Right renal pelvis (tissue), 4 donors: ENCODE measurements around the gene MCC. TPM values are rescaled to one million over a fixed set of nuclear protein-coding genes. Genes with fewer than 3 reads are reported as not detected.

ENCODE experiments used
- DNase-seq, 4 donors: peaks; one replicate each; pipeline ENCODE4 v3.0.0-alpha.2; 2013; ENCODE audit warnings: low read depth in 4 of 4, low spot score in 3 of 4, missing footprints in 1 of 4
- polyA plus RNA-seq, 4 donors: library from polyadenylated mRNA; unstranded; fragments of 120-200 nt; gene quantifications; one replicate each; pipeline ENCODE4 v1.2.1, GENCODE V29; 2013; ENCODE audit not compliant: insufficient read length in 4 of 4

MCC gene
- polyA plus RNA-seq, 4 donors: 27.6 to 34.8 (median 32.4) TPM

DNA sequence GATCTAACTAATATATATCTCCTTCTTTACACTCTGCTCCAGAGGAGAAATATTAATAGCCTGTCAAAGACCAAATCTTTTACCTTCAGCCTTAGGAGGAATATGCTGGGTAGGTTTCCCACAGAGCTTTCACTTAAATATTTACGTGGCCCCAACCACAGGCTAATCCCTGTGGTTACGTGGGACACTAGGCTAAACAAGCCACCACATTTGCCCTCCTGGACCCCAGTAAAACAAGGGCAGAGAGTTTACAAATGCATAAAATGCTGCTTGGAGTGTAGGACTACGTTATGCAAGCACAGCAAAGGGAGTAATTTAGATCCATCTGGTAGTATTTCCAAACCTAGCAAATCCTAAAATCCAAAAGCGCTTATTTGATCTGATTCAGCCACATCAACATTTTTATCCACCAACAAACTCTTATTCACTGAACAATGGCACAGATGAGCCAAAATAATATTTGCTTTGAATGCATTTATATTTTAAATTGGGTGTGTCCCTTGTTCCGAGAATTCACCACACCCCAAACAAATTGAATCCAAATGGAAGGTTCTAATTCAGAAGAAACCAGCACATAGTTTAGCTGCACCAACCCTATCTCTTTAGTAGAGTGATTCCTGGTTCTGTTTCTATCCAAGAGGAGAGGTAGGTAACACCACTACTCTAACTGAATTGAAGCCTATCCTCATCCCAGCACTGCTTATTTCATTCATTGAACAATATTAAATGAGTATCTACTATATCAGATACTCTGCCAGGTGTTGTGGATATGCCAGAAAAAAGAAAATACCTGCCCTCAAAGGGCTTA, 232.5 kb downstream of the MCC start:
- no peak for DNase-seq

DNA sequence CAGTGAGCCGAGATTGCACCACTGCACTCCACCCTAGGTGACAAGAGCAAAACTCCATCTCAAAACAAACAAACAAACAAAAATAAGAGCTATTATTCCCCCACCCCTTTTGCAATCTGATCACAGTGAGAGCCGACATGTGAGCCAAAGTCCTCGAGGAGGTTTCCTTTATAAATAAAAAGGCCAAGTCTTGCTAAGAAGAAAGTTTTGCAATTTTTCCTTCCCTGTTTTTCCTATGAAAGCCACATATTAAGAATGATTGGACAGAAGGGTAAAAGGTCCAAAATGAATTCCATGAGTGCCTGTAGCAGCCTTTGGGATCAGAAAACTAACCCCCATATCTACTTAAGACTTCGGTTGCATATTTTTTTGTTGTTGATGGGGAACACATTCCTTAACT, 233.1 kb downstream of the MCC start:
- no peak for DNase-seq

DNA sequence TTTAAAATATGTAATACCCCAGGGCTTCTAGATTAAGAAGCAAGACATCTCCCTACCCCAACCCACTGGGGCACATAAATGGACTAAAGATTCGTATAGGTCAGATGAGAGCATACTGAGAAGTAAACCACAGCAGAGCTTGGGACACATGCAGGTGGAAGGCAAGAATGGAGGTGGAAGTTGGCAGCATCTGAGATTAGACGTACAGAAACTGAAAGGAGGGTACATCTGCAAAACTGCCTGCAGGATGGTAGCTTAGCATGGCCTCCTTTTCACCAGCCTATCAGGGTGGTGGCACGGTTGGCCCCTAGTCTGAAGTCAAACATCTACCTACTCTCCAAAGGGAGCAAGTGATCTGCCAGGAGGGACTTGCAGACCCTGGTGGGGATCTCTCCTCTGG, 235.2 kb downstream of the MCC start:
- no peak for DNase-seq

DNA sequence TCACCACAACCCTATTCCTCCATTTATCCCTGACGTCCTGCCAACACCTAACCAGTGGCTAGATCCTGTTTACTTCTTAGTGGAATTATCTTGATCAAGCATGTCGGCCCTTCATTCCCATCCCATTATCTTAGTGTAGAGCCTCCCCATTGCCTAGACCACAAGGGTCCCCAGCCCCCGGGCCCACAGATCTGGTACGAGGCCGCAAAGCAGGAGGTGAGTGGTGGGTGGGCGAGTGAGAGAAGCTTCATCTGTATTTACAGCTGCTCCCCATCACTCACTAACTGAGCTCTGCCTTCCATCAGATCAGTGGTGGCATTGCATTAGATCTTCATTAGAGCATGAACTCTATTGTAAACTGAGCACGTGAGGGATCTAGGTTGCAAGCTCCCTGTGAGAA, 236.2 kb downstream of the MCC start:
- no peak for DNase-seq

DNA sequence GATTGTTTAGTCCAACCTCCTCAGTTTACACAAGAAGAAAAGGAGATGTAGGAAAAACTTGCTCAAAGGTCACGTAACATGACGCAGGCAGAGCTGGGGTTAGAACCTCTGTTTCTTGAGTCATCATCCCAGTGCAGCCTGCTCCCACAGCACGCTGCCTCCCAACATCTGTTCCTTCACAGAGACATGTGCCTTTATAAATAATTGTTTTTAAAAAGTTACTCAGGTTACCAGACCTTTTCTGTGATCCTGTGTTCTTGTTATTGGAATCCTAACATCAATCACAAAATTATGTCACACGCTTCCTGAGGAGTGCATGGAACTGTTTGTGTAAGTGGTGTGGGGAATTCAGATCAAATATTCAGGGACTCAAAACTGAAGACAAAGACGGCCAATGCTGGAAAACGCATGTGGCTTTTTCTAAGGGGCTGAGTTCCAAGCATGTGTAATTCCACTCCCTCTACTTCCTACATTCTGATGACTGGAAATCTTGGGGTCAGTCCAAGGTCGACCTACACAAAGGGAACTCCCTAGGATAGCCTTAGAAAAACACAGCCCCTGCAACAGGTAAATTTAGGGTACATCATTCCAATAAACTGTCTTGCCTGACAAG, 237.8 kb downstream of the MCC start:
- peak; percentile 33 to 48 (median 42) for DNase-seq

DNA sequence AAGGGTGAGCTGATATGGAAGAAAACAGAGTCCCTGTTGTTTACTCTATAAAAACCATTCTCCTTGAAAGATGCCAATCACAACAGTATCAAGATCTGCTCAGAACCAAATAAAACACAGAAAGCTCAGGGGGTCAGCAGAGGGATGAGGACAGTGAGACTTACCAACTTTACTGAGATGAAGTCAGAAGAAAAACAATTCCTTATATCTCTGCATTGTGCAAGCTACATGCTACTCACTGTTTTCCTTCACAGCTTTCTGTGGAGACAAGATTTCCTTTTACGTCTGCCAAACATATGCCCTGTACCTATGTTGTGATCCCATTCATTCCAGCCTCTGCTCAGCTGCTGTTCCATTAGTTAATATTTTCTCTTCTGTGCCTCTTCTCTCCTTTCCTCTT, 239.0 kb downstream of the MCC start:
- DNase-seq: no peak

DNA sequence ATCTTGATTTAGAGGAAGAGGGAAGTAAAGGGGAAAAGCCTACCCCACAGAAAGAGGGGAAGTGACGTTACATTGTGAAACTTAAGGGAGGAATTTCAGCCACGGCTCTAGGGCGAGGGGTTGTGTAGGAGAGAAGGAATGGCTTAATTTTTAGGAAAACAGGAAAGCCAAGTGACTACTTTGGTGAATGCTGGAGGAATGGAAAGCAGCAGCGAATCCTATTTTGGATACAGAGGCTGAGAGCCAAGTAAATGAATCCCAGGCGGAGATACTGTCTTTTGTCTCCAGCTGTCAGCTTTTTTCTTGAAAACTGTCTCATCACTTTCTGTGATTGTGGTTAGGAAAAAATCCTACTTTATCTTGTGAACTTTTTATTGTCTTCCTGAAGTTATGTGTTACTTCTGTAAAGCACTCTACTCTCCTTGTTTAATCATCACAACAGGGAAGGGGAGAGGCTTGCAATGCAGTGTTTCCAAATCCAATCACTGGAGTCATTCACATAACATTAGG, 241.8 kb downstream of the MCC start:
- DNase-seq: no peak

DNA sequence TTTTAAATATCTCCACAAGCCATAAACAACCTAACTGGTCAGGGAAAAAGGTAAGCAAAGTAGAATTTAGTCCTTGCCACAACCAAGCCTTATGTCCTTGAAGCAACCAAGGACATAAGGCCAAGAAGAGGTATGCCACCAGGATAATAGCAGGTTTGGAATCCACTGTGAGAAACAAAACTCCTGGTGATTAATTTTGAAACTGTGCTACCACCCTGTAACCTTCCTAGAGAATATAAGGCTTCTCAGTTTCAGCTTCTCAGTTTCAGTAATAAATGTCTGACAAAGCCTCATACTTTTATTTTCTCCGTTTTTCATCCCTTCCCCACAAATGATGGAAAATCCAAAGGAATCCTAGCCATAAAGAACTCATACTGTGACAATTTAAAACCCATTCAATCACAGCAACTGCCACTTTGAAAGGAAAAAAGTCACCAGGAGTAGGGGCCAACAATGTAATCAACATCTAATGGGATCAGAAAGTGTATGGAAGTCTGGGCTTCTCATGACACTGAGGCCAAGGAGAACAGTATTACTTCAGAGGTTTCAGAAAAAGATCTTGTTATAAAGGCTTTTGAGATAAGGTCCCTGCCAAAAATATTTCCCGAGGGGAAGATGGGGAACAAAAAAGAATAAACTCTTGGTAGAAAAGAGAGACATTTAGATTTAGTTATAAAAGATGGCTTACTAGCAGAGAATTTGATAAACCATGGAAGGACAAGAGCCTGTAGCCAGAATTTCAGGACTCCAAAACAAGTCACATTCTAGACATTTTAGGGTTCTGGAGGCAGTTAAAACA, 242.6 kb downstream of the MCC start:
- no peak for DNase-seq

DNA sequence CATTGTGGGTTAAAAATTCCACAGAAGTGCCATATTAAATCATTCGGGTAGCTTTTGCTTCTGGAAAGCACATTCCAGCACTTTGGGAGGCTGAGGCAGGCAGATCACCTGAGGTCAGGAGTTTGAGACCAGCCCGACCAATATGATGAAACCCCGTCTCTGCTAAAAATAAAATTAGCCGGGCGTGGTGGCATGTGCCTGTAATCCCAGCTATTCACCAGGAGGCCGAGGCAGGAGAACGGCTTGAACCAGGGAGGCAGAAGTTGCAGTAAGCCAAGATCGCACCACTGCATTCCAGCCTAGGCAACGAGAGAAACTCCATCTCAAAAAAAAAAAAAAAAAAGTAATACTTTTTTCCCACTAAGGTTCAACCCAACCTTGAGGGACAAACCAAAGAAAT, 243.3 kb downstream of the MCC start:
- DNase-seq: no peak

DNA sequence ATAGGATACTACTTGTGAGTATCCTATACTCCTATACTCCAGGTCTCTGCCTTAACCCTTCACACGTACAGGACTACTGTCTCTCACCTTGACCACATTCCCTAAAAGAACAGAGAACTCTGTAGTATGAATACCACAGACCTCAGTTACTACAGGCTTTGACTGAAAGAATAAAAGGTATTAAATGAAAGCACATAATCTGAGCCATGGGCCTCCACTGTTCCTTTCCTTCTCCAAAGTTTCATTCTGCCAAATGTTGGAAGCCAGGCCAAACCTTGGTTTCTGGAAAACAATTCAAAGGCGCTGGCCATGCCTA, 244.9 kb downstream of the MCC start:
- no peak for DNase-seq

DNA sequence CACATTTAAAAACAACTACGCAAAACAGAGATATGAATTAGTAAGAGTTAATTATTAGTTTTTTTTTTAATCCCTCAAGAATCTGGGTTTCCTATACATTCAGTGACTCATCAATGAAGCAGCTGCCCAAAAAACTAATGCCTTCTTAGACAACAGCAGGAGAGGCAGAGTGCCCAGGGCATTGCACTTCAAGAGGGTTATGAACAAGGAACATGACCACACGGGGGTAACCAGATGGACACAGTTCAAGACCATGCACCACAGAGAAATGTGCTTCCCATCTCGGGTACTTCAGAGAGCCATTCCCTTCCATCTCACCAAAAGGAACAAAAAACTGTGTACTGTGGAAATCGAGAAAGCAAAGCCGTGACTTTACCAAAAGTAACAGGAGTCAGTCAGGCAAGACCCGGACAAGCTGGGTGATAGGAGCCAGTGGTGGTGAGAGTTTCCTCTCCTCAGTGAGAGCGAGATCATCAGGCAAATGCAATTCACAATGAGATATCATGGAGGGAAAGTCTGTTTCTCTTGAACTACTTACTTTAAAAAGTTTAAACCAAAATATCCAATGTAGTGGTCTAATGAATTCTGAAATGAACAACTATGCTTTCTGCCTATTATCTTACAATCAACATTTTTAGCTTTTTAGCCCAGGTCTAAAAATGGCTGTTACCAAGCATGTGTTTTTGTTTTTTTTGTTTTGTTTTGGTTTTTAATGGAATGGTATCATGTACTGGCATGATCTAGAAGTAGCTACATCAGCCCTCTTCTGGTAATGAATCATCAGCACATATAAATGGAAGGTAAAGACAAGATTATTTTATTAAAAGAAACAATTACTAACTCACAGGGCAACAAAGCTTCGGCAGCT, 245.5 kb downstream of the MCC start:
- no peak for DNase-seq

DNA sequence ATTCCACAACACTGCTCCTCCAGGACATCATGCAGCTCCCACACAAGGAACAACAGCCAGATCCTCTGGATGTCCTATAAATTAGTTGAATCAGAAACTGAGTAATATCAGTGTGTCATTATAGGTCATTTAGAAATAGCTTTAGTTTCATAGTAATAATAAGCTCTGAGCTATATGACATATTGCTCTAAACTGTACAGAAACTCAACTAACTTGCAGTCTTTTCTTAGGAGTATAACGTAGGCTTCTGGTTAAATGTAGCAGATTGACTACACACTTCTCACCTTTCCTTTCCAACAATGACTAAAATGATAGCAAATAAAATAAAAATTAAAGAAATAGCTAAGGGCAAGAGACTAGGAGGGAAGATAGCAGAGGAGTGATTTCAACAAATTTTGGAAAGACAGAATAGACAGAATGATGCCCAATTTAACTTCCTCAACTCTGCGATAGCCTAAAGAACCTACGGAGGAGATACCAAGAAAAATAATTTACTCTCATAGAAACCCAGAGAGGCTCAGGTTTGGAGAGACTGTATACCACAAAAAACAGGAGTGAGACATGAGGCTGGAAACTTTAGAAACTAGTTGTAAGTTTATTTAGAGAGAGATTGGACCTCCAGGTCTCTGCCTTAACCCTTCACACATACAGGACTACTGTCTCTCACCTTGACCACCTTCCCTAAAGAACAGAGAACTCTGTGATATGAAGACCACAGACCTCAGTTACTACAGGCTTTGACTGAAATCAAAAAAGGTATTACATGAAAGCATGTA, 247.1 kb downstream of the MCC start:
- DNase-seq: no peak

DNA sequence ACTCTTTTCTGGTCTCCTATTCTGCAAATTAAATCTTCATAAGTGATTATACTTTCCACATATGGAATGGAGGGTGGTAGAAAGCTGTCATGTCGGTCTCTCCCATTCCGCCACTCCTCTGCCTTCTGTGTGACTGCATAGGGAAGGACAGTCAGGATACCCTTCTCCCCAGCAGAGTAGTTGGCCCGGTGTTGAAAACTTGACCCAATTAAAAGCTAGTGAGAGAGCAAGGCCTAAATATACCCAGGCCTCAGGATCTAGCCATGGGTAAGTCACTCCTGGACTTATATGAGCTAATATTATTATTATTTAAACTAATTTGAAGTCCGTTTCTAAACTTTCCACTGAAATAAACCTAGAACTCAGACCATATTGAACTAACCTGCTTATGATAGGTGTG, 248.2 kb downstream of the MCC start:
- DNase-seq: no peak

DNA sequence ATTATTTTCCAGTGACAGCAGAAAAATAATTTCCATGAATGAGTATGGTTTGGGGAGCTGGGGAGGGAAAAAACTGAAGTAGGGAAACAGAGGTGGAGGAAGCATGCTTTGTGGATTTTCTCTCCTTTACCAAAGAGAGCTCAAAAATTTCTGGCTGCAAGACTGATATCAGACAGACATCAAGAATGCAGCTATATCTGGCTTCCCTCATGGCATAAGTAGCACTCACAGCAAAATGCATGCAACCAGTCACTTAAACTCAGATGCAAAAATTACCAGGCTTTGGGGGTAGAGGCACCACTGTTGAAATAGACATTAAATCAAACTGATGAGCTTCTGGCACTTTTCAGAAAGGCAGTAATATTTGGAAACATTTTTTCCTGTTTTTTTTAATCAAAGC, 250.4 kb downstream of the MCC start:
- no peak for DNase-seq

DNA sequence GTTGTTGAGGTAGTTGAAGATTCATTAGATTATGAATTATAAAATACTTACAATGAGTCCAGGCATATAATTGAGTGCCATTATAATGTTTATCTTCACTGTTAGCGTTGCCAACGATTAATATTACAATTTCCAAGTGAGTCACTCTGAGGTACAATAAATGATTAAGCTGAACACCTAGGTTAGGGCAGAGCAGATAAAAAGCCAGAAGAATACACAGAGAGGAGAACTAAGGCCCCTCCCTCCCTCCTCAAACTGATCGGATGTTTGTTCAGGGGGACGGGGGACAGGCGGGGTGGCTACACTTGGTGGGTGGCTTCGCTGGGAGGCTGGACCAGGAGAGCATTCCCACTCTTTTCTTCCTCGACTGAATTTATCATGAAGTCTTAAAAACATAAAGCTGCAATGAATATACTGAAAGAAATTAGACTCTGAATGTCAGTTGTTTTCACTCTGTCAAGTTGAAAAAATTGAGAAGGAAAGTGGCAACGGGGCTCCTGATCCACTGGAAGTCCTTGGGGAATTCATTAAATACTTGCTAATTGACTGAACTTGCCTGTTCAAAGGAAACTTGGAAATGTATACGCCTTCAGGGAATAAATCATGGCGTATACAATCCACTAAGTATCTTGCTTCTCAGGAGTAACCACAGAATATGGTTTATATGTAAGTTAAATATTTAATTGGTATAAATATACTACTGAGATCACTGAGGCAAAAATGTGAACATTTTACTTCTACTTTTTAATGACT, 251.5 kb downstream of the MCC start:
- no peak for DNase-seq

DNA sequence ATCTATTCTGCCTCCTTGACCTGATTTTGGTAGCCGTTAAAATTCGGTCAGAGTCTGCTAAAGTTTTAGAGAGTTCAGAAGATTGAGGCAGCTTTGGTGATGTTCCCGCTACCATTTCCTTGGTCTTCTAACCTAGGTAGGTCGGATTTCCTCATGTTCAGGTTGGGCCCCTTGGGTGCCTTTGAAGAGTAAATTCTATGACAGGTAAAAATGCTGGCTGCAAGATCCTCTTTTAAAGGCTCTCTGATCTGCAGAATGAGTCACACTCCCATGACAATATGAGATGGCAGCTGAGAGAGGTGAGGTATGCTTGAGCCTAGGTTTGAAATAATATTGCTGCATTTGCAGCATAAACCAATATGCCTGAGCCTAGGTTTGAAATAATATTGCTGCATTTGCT, 252.4 kb downstream of the MCC start:
- DNase-seq: no peak

DNA sequence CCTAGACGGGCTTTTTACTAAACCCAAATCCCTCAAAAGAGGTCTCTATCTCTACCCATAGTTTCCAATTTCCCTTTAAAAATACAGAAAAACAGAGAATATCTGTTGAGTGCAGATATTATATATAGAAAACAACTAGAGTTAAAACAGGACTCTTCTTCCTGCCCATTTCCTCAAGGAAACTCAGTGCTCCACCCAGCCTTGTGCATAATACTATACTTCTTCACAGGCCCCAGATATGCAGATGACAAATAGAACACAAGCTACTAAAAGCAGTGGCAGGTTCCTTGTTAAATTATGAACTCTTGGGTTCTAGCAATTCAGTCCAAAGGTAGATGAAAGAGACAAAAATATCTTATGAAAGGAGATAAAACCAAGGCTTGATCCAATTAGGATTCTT, 253.7 kb downstream of the MCC start:
- DNase-seq: no peak

DNA sequence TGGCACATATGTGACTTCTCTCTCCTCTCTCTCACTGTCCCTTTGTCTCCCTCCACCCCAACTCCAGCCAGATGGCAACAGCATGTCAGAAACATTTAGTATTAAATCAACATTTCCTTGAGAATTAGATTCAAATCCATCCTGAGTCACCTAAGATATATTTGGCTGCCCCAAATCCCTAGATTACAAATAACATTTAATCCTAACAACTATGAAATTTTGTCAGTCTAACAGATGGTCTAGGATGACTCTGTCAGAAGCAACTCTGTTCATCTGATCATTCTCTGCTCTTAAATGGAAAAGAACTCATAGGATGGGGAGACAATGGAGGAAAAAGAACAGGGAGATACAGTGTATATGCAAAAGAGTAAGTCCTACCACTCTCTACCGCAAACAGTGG, 254.6 kb downstream of the MCC start:
- no peak for DNase-seq

DNA sequence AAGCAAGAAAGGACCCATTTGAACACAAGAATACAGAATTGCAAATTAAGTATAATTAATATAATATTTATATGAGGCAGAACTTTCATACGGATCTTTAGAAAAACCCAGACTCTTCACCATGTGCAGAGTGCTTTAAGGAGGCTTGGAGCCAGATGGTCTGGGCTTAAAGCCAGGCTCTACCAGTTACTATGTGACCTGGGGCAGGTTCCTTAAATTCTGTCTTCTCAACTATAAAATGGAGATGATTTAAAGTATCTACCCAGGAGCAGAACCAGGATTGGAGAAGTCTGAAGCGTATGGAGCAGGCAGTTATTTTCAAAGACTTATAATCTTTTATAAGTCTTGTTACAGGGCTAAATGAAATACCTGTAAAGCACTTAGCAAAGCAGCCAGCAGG, 255.6 kb downstream of the MCC start:
- no peak for DNase-seq
